ENCODE results near the gene GASK1A. TPM values are rescaled to one million over a fixed set of nuclear protein-coding genes. Genes with fewer than 3 reads are reported as not detected.

The GASK1A gene
- total and polyA plus RNA-seq, 2 experiments from 2014 or later = 2.6 to 11.1 TPM

DNA sequence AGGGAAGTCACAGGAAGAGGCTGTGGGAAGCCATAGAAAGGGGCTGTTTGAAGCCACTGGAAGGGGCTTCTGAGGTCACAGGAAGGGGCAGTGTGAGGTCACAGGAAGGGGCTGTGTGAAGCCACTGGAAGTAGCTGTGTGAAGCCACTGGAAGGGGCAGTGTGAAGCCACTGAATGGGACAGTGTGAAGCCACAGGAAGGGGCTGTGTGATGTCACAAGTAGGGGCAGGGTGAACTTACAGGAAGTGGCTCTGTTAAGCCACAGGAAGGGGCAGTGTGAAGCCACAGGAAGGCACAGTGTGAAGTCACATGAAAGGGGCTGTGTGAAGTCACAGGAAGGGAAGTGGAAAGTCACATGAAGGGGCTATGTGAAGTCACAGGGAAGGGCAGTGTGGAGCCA lies 33.1 kb downstream of the GASK1A start:
- Histone ChIP-seq H3K4me2 (no peak overlapping the region), H3K9me2 (ENCODE audit: insufficient read depth) (peaks cover 7% of the 10 kb centered on the region; the same call in 1 of the 2 replicates), H2AFZ (no peak overlapping the region), H3K4me1 (ENCODE audit: insufficient read depth) (no peaks in the 10 kb centered on the region), H3F3A (replicated peaks; ENCODE audit: low read depth) (no peaks in the 10 kb centered on the region), H3K27me3 (ENCODE audit: insufficient read depth) (no peaks in the 10 kb centered on the region), H3K79me2 (replicated peaks; ENCODE audit: insufficient read depth) (no peaks in the 10 kb centered on the region), H3K36me3 (ENCODE audit: insufficient read depth) (no peaks in the 10 kb centered on the region), H3K27ac (ENCODE audit: low read depth) (no peak overlapping the region), H4K20me1 (replicated peaks; ENCODE audit: insufficient read depth) (no peaks in the 10 kb centered on the region; the same call in 1 of the 2 replicates), H3K4me3 (no peak overlapping the region)
- Mint-ChIP-seq H3K27me3 (ENCODE audit: insufficient read depth, low read depth, poor library complexity) (no peaks in the 10 kb centered on the region), H3K36me3 (ENCODE audit: low read depth) (no peaks in the 10 kb centered on the region; the same call in 2 of the 3 replicates), H3K4me1 (peaks cover 2% of the 10 kb centered on the region), H3K4me3 (no peak overlapping the region), H3K9me3 (no peaks in the 10 kb centered on the region), H3K27ac (no peak overlapping the region)
- DNase-seq (ENCODE audit: low spot score) = no peak
- no peak for ATAC-seq
- TF ChIP-seq ZNF331 (CRISPR knock-in tag; IDR thresholded peaks at IDR 0.05; ENCODE audit: low read depth) (no peak), STAT1 (IDR thresholded peaks at IDR 0.05; ENCODE audit: unreplicated experiment) (no peak), NANOG (IDR thresholded peaks at IDR 0.05; ENCODE audit: borderline replicate concordance) (no peak), POLR2AphosphoS5 (IDR thresholded peaks at IDR 0.05; ENCODE audit: low read depth) (no peak), EZH2phosphoT487 (IDR thresholded peaks at IDR 0.05; ENCODE audit: unreplicated experiment) (no peak), CREB1 (CRISPR knock-in tag; IDR thresholded peaks at IDR 0.05; ENCODE audit: low read depth) (no peak), EZH2 (IDR thresholded peaks at IDR 0.05; ENCODE audit: low read depth, unreplicated experiment) (no peak), JUNB (IDR thresholded peaks at IDR 0.05; ENCODE audit: unreplicated experiment) (no peak)
- TF ChIP-seq, protein P1, sequence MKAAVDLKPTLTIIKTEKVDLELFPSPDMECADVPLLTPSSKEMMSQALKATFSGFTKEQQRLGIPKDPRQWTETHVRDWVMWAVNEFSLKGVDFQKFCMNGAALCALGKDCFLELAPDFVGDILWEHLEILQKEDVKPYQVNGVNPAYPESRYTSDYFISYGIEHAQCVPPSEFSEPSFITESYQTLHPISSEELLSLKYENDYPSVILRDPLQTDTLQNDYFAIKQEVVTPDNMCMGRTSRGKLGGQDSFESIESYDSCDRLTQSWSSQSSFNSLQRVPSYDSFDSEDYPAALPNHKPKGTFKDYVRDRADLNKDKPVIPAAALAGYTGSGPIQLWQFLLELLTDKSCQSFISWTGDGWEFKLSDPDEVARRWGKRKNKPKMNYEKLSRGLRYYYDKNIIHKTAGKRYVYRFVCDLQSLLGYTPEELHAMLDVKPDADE (IDR thresholded peaks at IDR 0.05) = no peak
- TF ChIP-seq, protein P2, sequence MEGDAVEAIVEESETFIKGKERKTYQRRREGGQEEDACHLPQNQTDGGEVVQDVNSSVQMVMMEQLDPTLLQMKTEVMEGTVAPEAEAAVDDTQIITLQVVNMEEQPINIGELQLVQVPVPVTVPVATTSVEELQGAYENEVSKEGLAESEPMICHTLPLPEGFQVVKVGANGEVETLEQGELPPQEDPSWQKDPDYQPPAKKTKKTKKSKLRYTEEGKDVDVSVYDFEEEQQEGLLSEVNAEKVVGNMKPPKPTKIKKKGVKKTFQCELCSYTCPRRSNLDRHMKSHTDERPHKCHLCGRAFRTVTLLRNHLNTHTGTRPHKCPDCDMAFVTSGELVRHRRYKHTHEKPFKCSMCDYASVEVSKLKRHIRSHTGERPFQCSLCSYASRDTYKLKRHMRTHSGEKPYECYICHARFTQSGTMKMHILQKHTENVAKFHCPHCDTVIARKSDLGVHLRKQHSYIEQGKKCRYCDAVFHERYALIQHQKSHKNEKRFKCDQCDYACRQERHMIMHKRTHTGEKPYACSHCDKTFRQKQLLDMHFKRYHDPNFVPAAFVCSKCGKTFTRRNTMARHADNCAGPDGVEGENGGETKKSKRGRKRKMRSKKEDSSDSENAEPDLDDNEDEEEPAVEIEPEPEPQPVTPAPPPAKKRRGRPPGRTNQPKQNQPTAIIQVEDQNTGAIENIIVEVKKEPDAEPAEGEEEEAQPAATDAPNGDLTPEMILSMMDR (conservative IDR thresholded peaks at IDR 0.05; ENCODE audit: low read depth in 2 of 2) = no peak
- TF ChIP-seq, protein P3, sequence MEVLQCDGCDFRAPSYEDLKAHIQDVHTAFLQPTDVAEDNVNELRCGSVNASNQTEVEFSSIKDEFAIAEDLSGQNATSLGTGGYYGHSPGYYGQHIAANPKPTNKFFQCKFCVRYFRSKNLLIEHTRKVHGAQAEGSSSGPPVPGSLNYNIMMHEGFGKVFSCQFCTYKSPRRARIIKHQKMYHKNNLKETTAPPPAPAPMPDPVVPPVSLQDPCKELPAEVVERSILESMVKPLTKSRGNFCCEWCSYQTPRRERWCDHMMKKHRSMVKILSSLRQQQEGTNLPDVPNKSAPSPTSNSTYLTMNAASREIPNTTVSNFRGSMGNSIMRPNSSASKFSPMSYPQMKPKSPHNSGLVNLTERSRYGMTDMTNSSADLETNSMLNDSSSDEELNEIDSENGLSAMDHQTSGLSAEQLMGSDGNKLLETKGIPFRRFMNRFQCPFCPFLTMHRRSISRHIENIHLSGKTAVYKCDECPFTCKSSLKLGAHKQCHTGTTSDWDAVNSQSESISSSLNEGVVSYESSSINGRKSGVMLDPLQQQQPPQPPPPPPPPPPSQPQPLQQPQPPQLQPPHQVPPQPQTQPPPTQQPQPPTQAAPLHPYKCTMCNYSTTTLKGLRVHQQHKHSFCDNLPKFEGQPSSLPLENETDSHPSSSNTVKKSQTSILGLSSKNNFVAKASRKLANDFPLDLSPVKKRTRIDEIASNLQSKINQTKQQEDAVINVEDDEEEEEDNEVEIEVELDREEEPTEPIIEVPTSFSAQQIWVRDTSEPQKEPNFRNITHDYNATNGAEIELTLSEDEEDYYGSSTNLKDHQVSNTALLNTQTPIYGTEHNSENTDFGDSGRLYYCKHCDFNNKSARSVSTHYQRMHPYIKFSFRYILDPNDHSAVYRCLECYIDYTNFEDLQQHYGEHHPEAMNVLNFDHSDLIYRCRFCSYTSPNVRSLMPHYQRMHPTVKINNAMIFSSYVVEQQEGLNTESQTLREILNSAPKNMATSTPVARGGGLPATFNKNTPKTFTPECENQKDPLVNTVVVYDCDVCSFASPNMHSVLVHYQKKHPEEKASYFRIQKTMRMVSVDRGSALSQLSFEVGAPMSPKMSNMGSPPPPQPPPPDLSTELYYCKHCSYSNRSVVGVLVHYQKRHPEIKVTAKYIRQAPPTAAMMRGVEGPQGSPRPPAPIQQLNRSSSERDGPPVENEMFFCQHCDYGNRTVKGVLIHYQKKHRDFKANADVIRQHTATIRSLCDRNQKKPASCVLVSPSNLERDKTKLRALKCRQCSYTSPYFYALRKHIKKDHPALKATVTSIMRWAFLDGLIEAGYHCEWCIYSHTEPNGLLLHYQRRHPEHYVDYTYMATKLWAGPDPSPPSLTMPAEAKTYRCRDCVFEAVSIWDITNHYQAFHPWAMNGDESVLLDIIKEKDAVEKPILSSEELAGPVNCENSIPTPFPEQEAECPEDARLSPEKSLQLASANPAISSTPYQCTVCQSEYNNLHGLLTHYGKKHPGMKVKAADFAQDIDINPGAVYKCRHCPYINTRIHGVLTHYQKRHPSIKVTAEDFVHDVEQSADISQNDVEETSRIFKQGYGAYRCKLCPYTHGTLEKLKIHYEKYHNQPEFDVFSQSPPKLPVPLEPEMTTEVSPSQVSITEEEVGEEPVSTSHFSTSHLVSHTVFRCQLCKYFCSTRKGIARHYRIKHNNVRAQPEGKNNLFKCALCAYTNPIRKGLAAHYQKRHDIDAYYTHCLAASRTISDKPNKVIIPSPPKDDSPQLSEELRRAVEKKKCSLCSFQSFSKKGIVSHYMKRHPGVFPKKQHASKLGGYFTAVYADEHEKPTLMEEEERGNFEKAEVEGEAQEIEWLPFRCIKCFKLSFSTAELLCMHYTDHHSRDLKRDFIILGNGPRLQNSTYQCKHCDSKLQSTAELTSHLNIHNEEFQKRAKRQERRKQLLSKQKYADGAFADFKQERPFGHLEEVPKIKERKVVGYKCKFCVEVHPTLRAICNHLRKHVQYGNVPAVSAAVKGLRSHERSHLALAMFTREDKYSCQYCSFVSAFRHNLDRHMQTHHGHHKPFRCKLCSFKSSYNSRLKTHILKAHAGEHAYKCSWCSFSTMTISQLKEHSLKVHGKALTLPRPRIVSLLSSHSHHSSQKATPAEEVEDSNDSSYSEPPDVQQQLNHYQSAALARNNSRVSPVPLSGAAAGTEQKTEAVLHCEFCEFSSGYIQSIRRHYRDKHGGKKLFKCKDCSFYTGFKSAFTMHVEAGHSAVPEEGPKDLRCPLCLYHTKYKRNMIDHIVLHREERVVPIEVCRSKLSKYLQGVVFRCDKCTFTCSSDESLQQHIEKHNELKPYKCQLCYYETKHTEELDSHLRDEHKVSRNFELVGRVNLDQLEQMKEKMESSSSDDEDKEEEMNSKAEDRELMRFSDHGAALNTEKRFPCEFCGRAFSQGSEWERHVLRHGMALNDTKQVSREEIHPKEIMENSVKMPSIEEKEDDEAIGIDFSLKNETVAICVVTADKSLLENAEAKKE (CRISPR knock-in tag; IDR thresholded peaks at IDR 0.05) = no peak
- TF ChIP-seq, protein P4, sequence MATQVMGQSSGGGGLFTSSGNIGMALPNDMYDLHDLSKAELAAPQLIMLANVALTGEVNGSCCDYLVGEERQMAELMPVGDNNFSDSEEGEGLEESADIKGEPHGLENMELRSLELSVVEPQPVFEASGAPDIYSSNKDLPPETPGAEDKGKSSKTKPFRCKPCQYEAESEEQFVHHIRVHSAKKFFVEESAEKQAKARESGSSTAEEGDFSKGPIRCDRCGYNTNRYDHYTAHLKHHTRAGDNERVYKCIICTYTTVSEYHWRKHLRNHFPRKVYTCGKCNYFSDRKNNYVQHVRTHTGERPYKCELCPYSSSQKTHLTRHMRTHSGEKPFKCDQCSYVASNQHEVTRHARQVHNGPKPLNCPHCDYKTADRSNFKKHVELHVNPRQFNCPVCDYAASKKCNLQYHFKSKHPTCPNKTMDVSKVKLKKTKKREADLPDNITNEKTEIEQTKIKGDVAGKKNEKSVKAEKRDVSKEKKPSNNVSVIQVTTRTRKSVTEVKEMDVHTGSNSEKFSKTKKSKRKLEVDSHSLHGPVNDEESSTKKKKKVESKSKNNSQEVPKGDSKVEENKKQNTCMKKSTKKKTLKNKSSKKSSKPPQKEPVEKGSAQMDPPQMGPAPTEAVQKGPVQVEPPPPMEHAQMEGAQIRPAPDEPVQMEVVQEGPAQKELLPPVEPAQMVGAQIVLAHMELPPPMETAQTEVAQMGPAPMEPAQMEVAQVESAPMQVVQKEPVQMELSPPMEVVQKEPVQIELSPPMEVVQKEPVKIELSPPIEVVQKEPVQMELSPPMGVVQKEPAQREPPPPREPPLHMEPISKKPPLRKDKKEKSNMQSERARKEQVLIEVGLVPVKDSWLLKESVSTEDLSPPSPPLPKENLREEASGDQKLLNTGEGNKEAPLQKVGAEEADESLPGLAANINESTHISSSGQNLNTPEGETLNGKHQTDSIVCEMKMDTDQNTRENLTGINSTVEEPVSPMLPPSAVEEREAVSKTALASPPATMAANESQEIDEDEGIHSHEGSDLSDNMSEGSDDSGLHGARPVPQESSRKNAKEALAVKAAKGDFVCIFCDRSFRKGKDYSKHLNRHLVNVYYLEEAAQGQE (IDR thresholded peaks at IDR 0.05; ENCODE audit: unreplicated experiment) = no peak

Data from GM23338 (cell line).